Skin epidermis (tissue), 12 donors: ENCODE measurements around the gene PYGL.
"Not testable (repeated sequence)": the region's sequence is repeated elsewhere in the genome, so short reads cannot be mapped to it uniquely, and the experiment has no call there.

Experiments used
- H3K27ac ChIP-seq, 21 experiments: fragments of 200-600 bp; sonication (generic) in 11 of 21; one replicate each; pipeline ENCODE4 v1.5.0; 2020; ENCODE audit warnings: mild to moderate bottlenecking in 3 of 21, inconsistent platforms in 2 of 21, moderate library complexity in 2 of 21
- H3K4me3 ChIP-seq, 7 experiments: fragments of 200-600 bp; sonication (generic) in 2 of 7; one replicate each; pipeline ENCODE4 v1.5.0; 2020; ENCODE audit warnings: inconsistent platforms in 2 of 7, mild to moderate bottlenecking in 2 of 7, moderate library complexity in 1 of 7

PYGL gene

GRCh38 chr14:50932592-50933495 is 11.4 kb downstream of the PYGL start:
- Histone ChIP-seq H3K27ac (no peak overlapping the region), H3K4me3 (no peak overlapping the region)

GRCh38 chr14:50932156-50932555 is 12.1 kb downstream of the PYGL start:
- Histone ChIP-seq H3K27ac (no peak overlapping the region), H3K4me3 (no peak overlapping the region)

- no peak overlapping the region for H3K4me3 ChIP-seq
- no peak overlapping the region for H3K27ac ChIP-seq
Observed at GRCh38 chr14:50931559-50931958, 12.7 kb downstream of the PYGL start.

GRCh38 chr14:50929506-50929905 is 14.8 kb downstream of the PYGL start:
- H3K27ac ChIP-seq, result no peak overlapping the region

GRCh38 chr14:50928002-50928635 is 16.2 kb downstream of the PYGL start:
- Histone ChIP-seq H3K27ac (peak overlapping the region in 1 of 21 experiments; percentile 33), H3K4me3 (no peak overlapping the region)

More at GRCh38 chr14:50929506-50929905, 14.8 kb downstream of the PYGL start:
- H3K4me3 ChIP-seq, result no peak overlapping the region

GRCh38 chr14:50926851-50927386 is 17.4 kb downstream of the PYGL start:
- H3K27ac ChIP-seq, result peak overlapping the region in 1 of 21 experiments; percentile 1

GRCh38 chr14:50924843-50925242 is 19.4 kb downstream of the PYGL start:
- Histone ChIP-seq H3K4me3 (no peak overlapping the region), H3K27ac (no peak overlapping the region)

More at GRCh38 chr14:50926851-50927386, 17.4 kb downstream of the PYGL start:
- no peak overlapping the region for H3K4me3 ChIP-seq

- no peak overlapping the region for H3K4me3 ChIP-seq
- no peak overlapping the region for H3K27ac ChIP-seq
Observed at GRCh38 chr14:50924236-50924635, 20.0 kb downstream of the PYGL start.

- H3K27ac ChIP-seq, result no peak overlapping the region
- no peak overlapping the region for H3K4me3 ChIP-seq
Observed at GRCh38 chr14:50922803-50923202, 21.5 kb downstream of the PYGL start.

GRCh38 chr14:50920482-50921230 is 23.6 kb downstream of the PYGL start:
- Histone ChIP-seq H3K4me3 (no peak overlapping the region), H3K27ac (peak overlapping the region in 2 of 21 experiments; percentile 5 to 29)

GRCh38 chr14:50919524-50919923 is 24.8 kb downstream of the PYGL start:
- not testable (repeated sequence) for H3K4me3 ChIP-seq, H3K27ac ChIP-seq

- Histone ChIP-seq H3K27ac (no peak overlapping the region), H3K4me3 (no peak overlapping the region)
Observed at GRCh38 chr14:50917449-50917848, 26.8 kb downstream of the PYGL start.

GRCh38 chr14:50910495-50911420 is 33.5 kb downstream of the PYGL start:
- Histone ChIP-seq H3K4me3 (no peak overlapping the region), H3K27ac (no peak overlapping the region)

GRCh38 chr14:50906326-50907065 is 37.8 kb downstream of the PYGL start:
- H3K27ac ChIP-seq, result no peak overlapping the region

GRCh38 chr14:50904719-50905118 is 39.6 kb downstream of the PYGL start:
- Histone ChIP-seq H3K27ac (peak overlapping the region in 1 of 21 experiments; percentile 7), H3K4me3 (no peak overlapping the region)

More at GRCh38 chr14:50906326-50907065, 37.8 kb downstream of the PYGL start:
- no peak overlapping the region for H3K4me3 ChIP-seq

GRCh38 chr14:50901361-50901760 is 42.9 kb downstream of the PYGL start:
- Histone ChIP-seq H3K27ac (no peak overlapping the region), H3K4me3 (no peak overlapping the region)

- Histone ChIP-seq H3K27ac (no peak overlapping the region), H3K4me3 (no peak overlapping the region)
Observed at GRCh38 chr14:50897658-50898175, 46.6 kb downstream of the PYGL start.

GRCh38 chr14:50897005-50897404 is 47.3 kb downstream of the PYGL start:
- not testable (repeated sequence) for H3K4me3 ChIP-seq, H3K27ac ChIP-seq
